Vagina (tissue), 2 donors: ENCODE data around the gene EML4. TPM values are rescaled to one million over a fixed set of nuclear protein-coding genes. Genes with fewer than 3 reads are reported as not detected.

ENCODE experiments used
- DNase-seq, 2 donors: peaks; one replicate each; pipeline ENCODE4 v3.0.0-alpha.2; 2017; ENCODE audit errors: extremely low spot score in 2 of 2
- H3K27ac ChIP-seq: fragments of 200-600 bp; sonication (generic); one replicate; pipeline ENCODE4 v1.5.1; 2019
- H3K27me3 ChIP-seq: fragments of 200-600 bp; sonication (generic); one replicate; pipeline ENCODE4 v1.5.1; 2019
- H3K36me3 ChIP-seq, 2 donors: fragments of 200-600 bp; sonication (generic); one replicate each; pipeline ENCODE4 v1.5.1; 2017 to 2019
- H3K4me1 ChIP-seq: fragments of 200-600 bp; sonication (generic); one replicate; pipeline ENCODE4 v1.5.1; 2019
- H3K4me3 ChIP-seq, 2 donors: fragments of 200-600 bp; sonication (generic); 1 replicate in 1 of 2; 2 replicates in 1 of 2; pipeline ENCODE4 v1.5.1; 2016 to 2019
- H3K9me3 ChIP-seq: fragments of 200-600 bp; sonication (generic); one replicate; pipeline ENCODE4 v1.5.1; 2019
- CTCF ChIP-seq, 3 experiments: fragments of 450-650 bp in 2 of 3; fragments of 200-600 bp in 1 of 3; sonication (generic) in 1 of 3; IDR thresholded peaks; one replicate each; pipeline ENCODE4 v1.5.1; 2017 to 2019; ENCODE audit warnings: antibody characterized with exemption in 3 of 3, mild to moderate bottlenecking in 2 of 3, moderate library complexity in 2 of 3
- POLR2A ChIP-seq, 2 donors: fragments of 450-650 bp; IDR thresholded peaks; one replicate each; pipeline ENCODE4 v1.6.1; 2017; ENCODE audit warnings: antibody characterized with exemption in 2 of 2, mild to moderate bottlenecking in 2 of 2, moderate library complexity in 2 of 2
- POLR2AphosphoS5 ChIP-seq, 2 donors: sonication (generic); formaldehyde crosslinking; IDR thresholded peaks; one replicate each; pipeline ENCODE4 v1.9.0; 2017; ENCODE audit warnings: antibody characterized with exemption in 2 of 2, mild to moderate bottlenecking in 2 of 2, low read depth in 1 of 2; ENCODE audit not compliant: insufficient read depth in 1 of 2
- intact Hi-C: fragments of 100-400 bp; cut with DNase I; formaldehyde crosslinking; loops from one replicate; pipeline ENCODE4 v1.15.1; 2023
- total RNA-seq: library from RNA; depleted of rRNA; stranded (reverse); fragments of >200 nt; gene quantifications from one replicate; pipeline ENCODE4 v1.2.3, GENCODE V29; 2016

The EML4 gene
- total RNA-seq, 1 donor from 2014 or later: 26.0 TPM

DNA sequence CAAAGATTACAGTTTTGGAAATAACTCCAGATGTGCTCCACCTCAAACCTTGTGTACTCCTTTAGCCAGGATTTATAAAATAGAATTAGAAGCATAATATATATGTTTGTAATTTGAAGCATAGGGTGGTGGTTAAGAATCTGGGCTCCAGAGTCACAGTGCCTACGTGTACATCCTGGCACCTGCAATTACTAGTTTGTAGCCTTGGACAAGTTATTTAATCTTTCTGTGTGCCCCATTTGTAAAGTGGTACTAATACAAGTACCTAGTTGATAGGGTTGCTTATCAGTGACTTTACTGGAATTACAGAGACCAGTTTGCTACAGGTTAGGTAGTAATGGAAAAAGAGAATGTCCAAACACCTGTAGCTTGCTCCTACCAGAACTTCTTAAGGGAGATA, 28.6 kb downstream of the EML4 start:
- TF ChIP-seq CTCF (IDR thresholded peaks at IDR 0.05): no peak
- no peak for TF ChIP-seq POLR2A (IDR thresholded peaks at IDR 0.05)
- no peak for TF ChIP-seq POLR2AphosphoS5 (IDR thresholded peaks at IDR 0.05; ENCODE audit: insufficient read depth in 1 of 2, low read depth in 1 of 2)
- H3K27ac ChIP-seq: no peak overlapping the region
- no peaks in the 10 kb centered on the region for H3K27me3 ChIP-seq
- H3K4me3 ChIP-seq: no peak overlapping the region
- H3K36me3 ChIP-seq: no peaks in the 10 kb centered on the region
- intact Hi-C loops: no loop called here
- H3K4me1 ChIP-seq: peaks cover 8% of the 10 kb centered on the region
- no peak for DNase-seq
- H3K9me3 ChIP-seq: no peaks in the 10 kb centered on the region

GRCh38 chr2:42198466-42198865, 29.3 kb downstream of the EML4 start:
- TF ChIP-seq POLR2A (IDR thresholded peaks at IDR 0.05): no peak
- no peak for TF ChIP-seq CTCF (IDR thresholded peaks at IDR 0.05)
- no peak for TF ChIP-seq POLR2AphosphoS5 (IDR thresholded peaks at IDR 0.05; ENCODE audit: insufficient read depth in 1 of 2, low read depth in 1 of 2)

GRCh38 chr2:42199002-42199401, 29.8 kb downstream of the EML4 start:
- Histone ChIP-seq H3K27ac (no peak overlapping the region), H3K9me3 (no peaks in the 10 kb centered on the region), H3K36me3 (no peaks in the 10 kb centered on the region), H3K4me1 (peaks cover under 1% of the 10 kb centered on the region), H3K4me3 (no peak overlapping the region), H3K27me3 (no peaks in the 10 kb centered on the region)
- no peak for DNase-seq
- TF ChIP-seq POLR2AphosphoS5 (IDR thresholded peaks at IDR 0.05; ENCODE audit: insufficient read depth in 1 of 2, low read depth in 1 of 2): no peak
- no peak for TF ChIP-seq POLR2A (IDR thresholded peaks at IDR 0.05)
- no peak for TF ChIP-seq CTCF (IDR thresholded peaks at IDR 0.05)
- intact Hi-C loops: no loop called here

More at GRCh38 chr2:42198466-42198865, 29.3 kb downstream of the EML4 start:
- intact Hi-C loops: no loop called here
- Histone ChIP-seq H3K27ac (no peak overlapping the region), H3K4me3 (no peak overlapping the region), H3K36me3 (no peaks in the 10 kb centered on the region), H3K4me1 (peaks cover 5% of the 10 kb centered on the region), H3K27me3 (no peaks in the 10 kb centered on the region), H3K9me3 (no peaks in the 10 kb centered on the region)
- DNase-seq: no peak

DNA sequence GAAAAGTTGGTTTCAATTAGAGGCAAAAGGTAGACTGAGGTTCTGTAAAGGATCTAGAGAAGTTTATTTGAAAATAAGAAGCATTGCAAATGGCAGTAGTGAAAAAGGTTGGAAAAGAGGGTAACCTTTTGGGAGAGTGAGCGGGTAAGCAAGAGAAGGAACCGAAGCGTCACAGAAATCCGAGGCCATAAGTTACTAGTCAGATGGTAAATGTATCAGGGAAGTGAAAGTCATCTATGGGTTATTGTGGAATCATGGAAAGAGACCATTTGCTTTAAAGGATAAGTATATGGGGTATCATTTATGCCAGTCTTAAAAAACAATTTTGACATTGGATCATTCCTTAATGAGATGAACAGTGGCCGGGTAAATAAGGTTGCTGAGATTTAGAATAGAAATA, 30.5 kb downstream of the EML4 start:
- Histone ChIP-seq H3K9me3 (no peaks in the 10 kb centered on the region), H3K27ac (no peak overlapping the region), H3K27me3 (no peaks in the 10 kb centered on the region), H3K4me3 (no peak overlapping the region), H3K36me3 (no peaks in the 10 kb centered on the region), H3K4me1 (peaks cover 4% of the 10 kb centered on the region)
- intact Hi-C loops: no loop called here
- TF ChIP-seq POLR2AphosphoS5 (IDR thresholded peaks at IDR 0.05; ENCODE audit: insufficient read depth in 1 of 2, low read depth in 1 of 2): no peak
- no peak for TF ChIP-seq POLR2A (IDR thresholded peaks at IDR 0.05)
- TF ChIP-seq CTCF (IDR thresholded peaks at IDR 0.05): no peak
- no peak for DNase-seq

GRCh38 chr2:42200926-42201855, 32.0 kb downstream of the EML4 start:
- no peaks in the 10 kb centered on the region for H3K36me3 ChIP-seq
- H3K27ac ChIP-seq: no peak overlapping the region
- H3K4me3 ChIP-seq: no peak overlapping the region
- DNase-seq: no peak
- no peaks in the 10 kb centered on the region for H3K27me3 ChIP-seq
- no peaks in the 10 kb centered on the region for H3K9me3 ChIP-seq
- H3K4me1 ChIP-seq: peaks cover 14% of the 10 kb centered on the region
- intact Hi-C loops: no loop called here
- TF ChIP-seq CTCF (IDR thresholded peaks at IDR 0.05) (no peak), POLR2AphosphoS5 (IDR thresholded peaks at IDR 0.05; ENCODE audit: insufficient read depth in 1 of 2, low read depth in 1 of 2) (no peak), POLR2A (IDR thresholded peaks at IDR 0.05) (no peak)
